Gastroesophageal sphincter (tissue), 4 donors: ENCODE results near the gene FAM13A. TPM values are rescaled to one million over a fixed set of nuclear protein-coding genes. Genes with fewer than 3 reads are reported as not detected.
A peak's percentile ranks its signal among the peaks of the same experiment; 100 is the strongest.

Experiments used
- ATAC-seq: fragments of 150-250 bp; one replicate; pipeline ENCODE4 v1.9.1; 2016; ENCODE audit warnings: mild to moderate bottlenecking, moderate library complexity
- H3K27ac ChIP-seq, 4 donors: fragments of 200-600 bp; sonication (generic) in 3 of 4; 1 replicate in 3 of 4; 2 replicates in 1 of 4; pipeline ENCODE4 v1.5.1; 2016 to 2019
- H3K27me3 ChIP-seq: fragments of 200-600 bp; sonication (generic); one replicate; pipeline ENCODE4 v1.5.1; 2019
- H3K36me3 ChIP-seq, 2 donors: fragments of 200-600 bp; sonication (generic); one replicate each; pipeline ENCODE4 v1.5.1; 2019; ENCODE audit warnings: control low read depth in 1 of 2
- H3K4me1 ChIP-seq, 3 donors: fragments of 200-600 bp; sonication (generic); 1 replicate in 2 of 3; 2 replicates in 1 of 3; pipeline ENCODE4 v1.5.1; 2016 to 2019; ENCODE audit warnings: control low read depth in 2 of 3
- H3K4me3 ChIP-seq, 2 donors: fragments of 200-600 bp; sonication (generic); one replicate each; pipeline ENCODE4 v1.5.1; 2019; ENCODE audit warnings: mild to moderate bottlenecking in 1 of 2, moderate library complexity in 1 of 2
- H3K9me3 ChIP-seq, 3 donors: fragments of 200-600 bp; sonication (generic); one replicate each; pipeline ENCODE4 v1.5.1; 2017 to 2019; ENCODE audit warnings: control low read depth in 2 of 3
- EP300 ChIP-seq: sonication (generic); formaldehyde crosslinking; IDR thresholded peaks from one replicate; pipeline ENCODE4 v1.6.1; 2017; ENCODE audit warnings: antibody characterized with exemption, mild to moderate bottlenecking
- POLR2A ChIP-seq, 2 donors: fragments of 450-650 bp; IDR thresholded peaks; one replicate each; pipeline ENCODE4 v1.6.1; 2017; ENCODE audit warnings: antibody characterized with exemption in 2 of 2, mild to moderate bottlenecking in 2 of 2, moderate library complexity in 1 of 2
- POLR2AphosphoS5 ChIP-seq: sonication (generic); formaldehyde crosslinking; IDR thresholded peaks from one replicate; pipeline ENCODE4 v1.6.1; 2017; ENCODE audit warnings: antibody characterized with exemption
- WGBS, 2 donors: methylation state at CpG; one replicate each; pipeline ENCODE4 v1.1.5; 2018; ENCODE audit warnings: low coverage in 1 of 2; 5-methylcytosine and 5-hydroxymethylcytosine counted together
- total RNA-seq, 4 donors: library from RNA; depleted of rRNA; stranded (reverse); fragments of >200 nt; gene quantifications; one replicate each; pipeline ENCODE4 v1.1.0, GENCODE V29; 2016
- TF ChIP-seq, protein P1 (sequence below), 4 experiments: fragments of 200-600 bp in 2 of 4; fragments of 450-650 bp in 2 of 4; sonication (generic) in 1 of 4; IDR thresholded peaks; one replicate each; pipeline ENCODE4 v1.5.1; 2017 to 2019; ENCODE audit warnings: antibody characterized with exemption in 4 of 4, mild to moderate bottlenecking in 2 of 4, moderate library complexity in 2 of 4

FAM13A gene
- total RNA-seq, 4 donors from 2014 or later: 22.8 to 46.9 (median 35.2) TPM

DNA sequence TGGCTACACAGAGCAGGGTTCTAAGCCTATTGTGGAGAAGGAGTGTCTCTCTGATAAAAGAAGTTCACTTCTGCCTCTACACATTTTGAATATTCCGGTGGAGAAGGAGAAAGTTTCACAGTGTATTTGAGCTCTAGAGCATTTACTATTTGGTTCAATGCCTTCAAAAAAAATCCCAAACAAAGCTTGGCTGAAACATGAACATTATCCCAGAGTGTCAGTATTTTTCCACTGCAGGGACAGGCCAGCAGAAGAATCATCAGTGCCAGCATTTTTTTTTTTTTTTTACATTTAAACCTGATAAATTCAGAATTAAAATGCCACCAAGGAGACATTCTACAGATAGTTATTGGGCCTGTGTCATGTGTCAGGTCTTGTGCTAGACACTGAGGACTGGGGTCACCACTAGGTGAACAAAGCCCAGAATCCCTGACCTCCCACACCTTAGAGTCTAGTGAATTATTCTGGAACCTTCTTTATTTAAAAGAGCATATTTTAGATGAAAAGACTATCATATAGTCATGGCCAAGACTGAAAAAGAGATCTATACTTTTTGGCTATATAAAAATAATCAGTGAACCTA lies 311.3 kb downstream of the FAM13A start:
- Histone ChIP-seq H3K9me3 (no peaks in the 10 kb centered on the region), H3K27ac (peak overlapping the region; percentile 31 to 79 (median 68)), H3K4me3 (no peak overlapping the region), H3K36me3 (peaks cover 0 to 46% of the 10 kb centered on the region in 2 donors), H3K27me3 (no peaks in the 10 kb centered on the region), H3K4me1 (peaks cover 3 to 46% (median 23%) of the 10 kb centered on the region in 3 donors)
- 40 to 45% methylated on average over 1 of the region's 1 CpG for WGBS, 2 donors
- ATAC-seq: peak; percentile 39
- TF ChIP-seq POLR2A (IDR thresholded peaks at IDR 0.05) (no peak), EP300 (no peak), POLR2AphosphoS5 (no peak)
- TF ChIP-seq, protein P1, sequence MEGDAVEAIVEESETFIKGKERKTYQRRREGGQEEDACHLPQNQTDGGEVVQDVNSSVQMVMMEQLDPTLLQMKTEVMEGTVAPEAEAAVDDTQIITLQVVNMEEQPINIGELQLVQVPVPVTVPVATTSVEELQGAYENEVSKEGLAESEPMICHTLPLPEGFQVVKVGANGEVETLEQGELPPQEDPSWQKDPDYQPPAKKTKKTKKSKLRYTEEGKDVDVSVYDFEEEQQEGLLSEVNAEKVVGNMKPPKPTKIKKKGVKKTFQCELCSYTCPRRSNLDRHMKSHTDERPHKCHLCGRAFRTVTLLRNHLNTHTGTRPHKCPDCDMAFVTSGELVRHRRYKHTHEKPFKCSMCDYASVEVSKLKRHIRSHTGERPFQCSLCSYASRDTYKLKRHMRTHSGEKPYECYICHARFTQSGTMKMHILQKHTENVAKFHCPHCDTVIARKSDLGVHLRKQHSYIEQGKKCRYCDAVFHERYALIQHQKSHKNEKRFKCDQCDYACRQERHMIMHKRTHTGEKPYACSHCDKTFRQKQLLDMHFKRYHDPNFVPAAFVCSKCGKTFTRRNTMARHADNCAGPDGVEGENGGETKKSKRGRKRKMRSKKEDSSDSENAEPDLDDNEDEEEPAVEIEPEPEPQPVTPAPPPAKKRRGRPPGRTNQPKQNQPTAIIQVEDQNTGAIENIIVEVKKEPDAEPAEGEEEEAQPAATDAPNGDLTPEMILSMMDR (IDR thresholded peaks at IDR 0.05): no peak

DNA sequence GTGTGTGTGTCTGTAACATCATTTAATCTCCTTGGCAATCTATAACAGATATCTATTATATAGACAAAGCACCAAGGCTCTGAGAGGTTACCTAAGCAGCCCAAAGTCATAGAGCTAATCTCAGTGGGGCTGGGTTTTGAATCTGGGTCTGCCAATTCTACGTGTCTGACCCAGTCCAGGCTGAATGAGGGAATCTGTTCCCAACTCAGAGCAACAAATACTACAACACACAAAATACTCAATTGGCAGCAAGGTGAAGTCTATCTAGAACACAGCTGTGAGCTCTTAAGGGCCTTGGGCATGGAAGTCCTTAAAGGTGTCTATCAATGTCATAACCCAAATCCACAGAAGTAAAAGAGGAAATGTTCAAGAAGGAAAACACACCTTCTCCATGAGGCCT lies 311.8 kb downstream of the FAM13A start:
- H3K27ac ChIP-seq: peak overlapping the region; percentile 31 to 79 (median 68)

DNA sequence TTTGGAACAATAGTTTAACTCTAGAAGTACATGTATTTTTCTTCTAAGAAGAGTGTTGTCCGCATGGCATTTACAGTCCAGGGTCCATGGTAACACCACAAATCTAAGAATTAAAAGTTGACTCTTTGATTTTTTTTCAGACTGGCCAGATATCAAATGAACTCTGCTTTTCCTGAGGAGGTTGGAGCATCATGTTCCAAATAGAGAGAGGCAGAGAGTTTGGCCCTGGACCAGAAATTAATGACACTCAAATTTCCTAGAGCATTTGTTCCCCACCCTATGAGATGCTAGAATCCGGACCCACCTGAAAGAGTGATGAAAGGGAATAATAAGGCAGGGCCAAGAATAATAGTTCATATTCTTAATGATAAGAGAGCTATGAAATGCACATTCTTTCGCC lies 312.4 kb downstream of the FAM13A start:
- 74 to 75% methylated on average over 3 of the region's 3 CpGs for WGBS, 2 donors
- peaks cover 0 to 35% of the 10 kb centered on the region in 2 donors for H3K36me3 ChIP-seq
- TF ChIP-seq EP300: no peak
- TF ChIP-seq, protein P1 (IDR thresholded peaks at IDR 0.05): no peak
- TF ChIP-seq POLR2AphosphoS5: no peak
- no peak for TF ChIP-seq POLR2A (IDR thresholded peaks at IDR 0.05)
- no peak for ATAC-seq
- H3K4me3 ChIP-seq: no peak overlapping the region
- peaks cover 10 to 55% (median 23%) of the 10 kb centered on the region in 3 donors for H3K4me1 ChIP-seq
- no peaks in the 10 kb centered on the region for H3K27me3 ChIP-seq
- H3K9me3 ChIP-seq: no peaks in the 10 kb centered on the region
- peak overlapping the region in 2 of 4 donors; percentile 64 to 73 for H3K27ac ChIP-seq

More for the DNA sequence above, 311.8 kb downstream of the FAM13A start:
- no peak for ATAC-seq
- no peaks in the 10 kb centered on the region for H3K27me3 ChIP-seq
- WGBS, 2 donors: 60% methylated on average over 1 of the region's 1 CpG; no CpG with 5 or more reads in 1 of the 2 donors
- H3K9me3 ChIP-seq: no peaks in the 10 kb centered on the region
- no peak overlapping the region for H3K4me3 ChIP-seq
- no peak for TF ChIP-seq EP300
- TF ChIP-seq, protein P1 (IDR thresholded peaks at IDR 0.05): no peak
- no peak for TF ChIP-seq POLR2AphosphoS5
- TF ChIP-seq POLR2A (IDR thresholded peaks at IDR 0.05): no peak
- H3K36me3 ChIP-seq: peaks cover 0 to 41% of the 10 kb centered on the region in 2 donors
- peaks cover 7 to 51% (median 23%) of the 10 kb centered on the region in 3 donors for H3K4me1 ChIP-seq

DNA sequence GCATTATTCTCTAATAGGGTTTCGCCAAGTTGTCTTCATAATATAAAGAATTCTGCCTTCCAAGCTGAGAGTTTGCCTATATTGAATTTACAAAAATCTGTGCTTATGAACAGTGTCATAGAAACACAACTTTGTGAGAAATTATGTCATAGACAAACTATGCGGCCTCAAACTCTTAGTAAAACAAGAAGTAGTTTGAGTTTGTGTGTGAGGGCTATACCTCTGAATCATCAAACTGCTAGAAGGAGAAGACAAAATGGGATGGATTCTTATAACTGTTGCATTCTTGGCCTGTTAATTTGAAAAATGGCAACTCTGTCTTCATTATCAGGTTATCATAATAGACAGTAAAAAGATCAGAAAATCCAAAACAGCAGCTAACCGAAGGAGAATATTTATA lies 313.3 kb downstream of the FAM13A start:
- H3K27ac ChIP-seq: no peak overlapping the region
- no peak for ATAC-seq
- WGBS, 2 donors: 81 to 84% methylated on average over 3 of the region's 3 CpGs

More for the DNA sequence above, 313.3 kb downstream of the FAM13A start:
- Histone ChIP-seq H3K4me3 (no peak overlapping the region), H3K27me3 (no peaks in the 10 kb centered on the region), H3K36me3 (peaks cover 0 to 29% of the 10 kb centered on the region in 2 donors), H3K9me3 (no peaks in the 10 kb centered on the region), H3K4me1 (peaks cover 10 to 63% (median 23%) of the 10 kb centered on the region in 3 donors)
- no peak for TF ChIP-seq EP300
- TF ChIP-seq POLR2A (IDR thresholded peaks at IDR 0.05): no peak
- no peak for TF ChIP-seq POLR2AphosphoS5
- TF ChIP-seq, protein P1 (IDR thresholded peaks at IDR 0.05): no peak
